Body of pancreas (tissue), 4 donors: ENCODE measurements around the gene ZFHX3. TPM values are rescaled to one million over a fixed set of nuclear protein-coding genes. Genes with fewer than 3 reads are reported as not detected.

Experiments used
- ATAC-seq: fragments of 150-250 bp; one replicate; pipeline ENCODE4 v1.9.1; 2016
- DNase-seq, 4 donors: peaks; one replicate each; pipeline ENCODE4 v3.0.0-alpha.2; 2019
- H3K27ac ChIP-seq, 4 donors: fragments of 200-600 bp; sonication (generic); 1 replicate in 3 of 4; 2 replicates in 1 of 4; pipeline versions ENCODE4 v1.5.1 to v1.6.1; 2016 to 2019; ENCODE audit warnings: mild to moderate bottlenecking in 1 of 4, mixed read lengths in 1 of 4, moderate library complexity in 1 of 4
- H3K27me3 ChIP-seq, 2 donors: fragments of 200-600 bp; sonication (generic); one replicate each; pipeline ENCODE4 v1.6.0; 2016; ENCODE audit warnings: mild to moderate bottlenecking in 1 of 2
- H3K36me3 ChIP-seq, 2 donors: fragments of 200-600 bp; sonication (generic); replicated peaks in 1 of 2; 2 replicates each; pipeline ENCODE4 v1.5.1; 2016; ENCODE audit warnings: low read depth in 2 of 2; ENCODE audit not compliant: insufficient read depth in 1 of 2
- H3K4me1 ChIP-seq: fragments of 200-600 bp; sonication (generic); one replicate; pipeline ENCODE4 v1.6.0; 2016
- H3K4me3 ChIP-seq, 2 donors: fragments of 200-600 bp; sonication (generic); 1 replicate in 1 of 2; 2 replicates in 1 of 2; pipeline ENCODE4 v1.5.1; 2016 to 2019
- H3K9me3 ChIP-seq, 3 donors: fragments of 200-600 bp; sonication (generic); 1 replicate in 2 of 3; 2 replicates in 1 of 3; pipeline ENCODE4 v1.5.1; 2016
- POLR2A ChIP-seq, 3 donors: fragments of 450-650 bp; IDR thresholded peaks; one replicate each; pipeline ENCODE4 v1.6.1; 2016; ENCODE audit warnings: antibody characterized with exemption in 3 of 3, mild to moderate bottlenecking in 2 of 3
- WGBS, 2 donors: methylation state at CpG; one replicate each; pipeline ENCODE4 v1.1.5; 2017; 5-methylcytosine and 5-hydroxymethylcytosine counted together
- intact Hi-C: fragments of 100-400 bp; cut with DNase I; formaldehyde crosslinking; loops from one replicate; pipeline ENCODE4 v1.15.1; 2023
- total RNA-seq, 2 donors: library from RNA; depleted of rRNA; stranded (reverse); fragments of >200 nt; gene quantifications; one replicate each; pipeline ENCODE4 v1.1.0, GENCODE V29; 2016
- TF ChIP-seq, protein P1 (sequence below), 7 experiments: fragments of 450-650 bp in 4 of 7; fragments of 200-600 bp in 3 of 7; sonication (generic) in 3 of 7; IDR thresholded peaks; one replicate each; pipeline ENCODE4 v1.5.1; 2016 to 2019; ENCODE audit warnings: antibody characterized with exemption in 7 of 7

The ZFHX3 gene
- total RNA-seq, 2 donors from 2014 or later, result 22.4 to 24.6 TPM

GRCh38 chr16:72947379-72948237 lies 100.3 kb downstream of the ZFHX3 start:
- TF ChIP-seq POLR2A (IDR thresholded peaks at IDR 0.05), result no peak
- TF ChIP-seq, protein P1, sequence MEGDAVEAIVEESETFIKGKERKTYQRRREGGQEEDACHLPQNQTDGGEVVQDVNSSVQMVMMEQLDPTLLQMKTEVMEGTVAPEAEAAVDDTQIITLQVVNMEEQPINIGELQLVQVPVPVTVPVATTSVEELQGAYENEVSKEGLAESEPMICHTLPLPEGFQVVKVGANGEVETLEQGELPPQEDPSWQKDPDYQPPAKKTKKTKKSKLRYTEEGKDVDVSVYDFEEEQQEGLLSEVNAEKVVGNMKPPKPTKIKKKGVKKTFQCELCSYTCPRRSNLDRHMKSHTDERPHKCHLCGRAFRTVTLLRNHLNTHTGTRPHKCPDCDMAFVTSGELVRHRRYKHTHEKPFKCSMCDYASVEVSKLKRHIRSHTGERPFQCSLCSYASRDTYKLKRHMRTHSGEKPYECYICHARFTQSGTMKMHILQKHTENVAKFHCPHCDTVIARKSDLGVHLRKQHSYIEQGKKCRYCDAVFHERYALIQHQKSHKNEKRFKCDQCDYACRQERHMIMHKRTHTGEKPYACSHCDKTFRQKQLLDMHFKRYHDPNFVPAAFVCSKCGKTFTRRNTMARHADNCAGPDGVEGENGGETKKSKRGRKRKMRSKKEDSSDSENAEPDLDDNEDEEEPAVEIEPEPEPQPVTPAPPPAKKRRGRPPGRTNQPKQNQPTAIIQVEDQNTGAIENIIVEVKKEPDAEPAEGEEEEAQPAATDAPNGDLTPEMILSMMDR (IDR thresholded peaks at IDR 0.05), result no peak
- no peak overlapping the region for H3K4me3 ChIP-seq
- H3K4me1 ChIP-seq, result peaks cover 50% of the 10 kb centered on the region
- DNase-seq (peak; percentile 50 to 70 (median 68)), ATAC-seq (peak; percentile 53)
- H3K9me3 ChIP-seq, result no peaks in the 10 kb centered on the region
- WGBS, 2 donors, result 43 to 44% methylated on average over 25 to 26 of the region's 26 CpGs
- H3K27me3 ChIP-seq, result no peaks in the 10 kb centered on the region
- H3K27ac ChIP-seq, result peak overlapping the region; percentile 59 to 79 (median 78)
- peaks cover 0 to 7% of the 10 kb centered on the region in 2 donors for H3K36me3 ChIP-seq
- intact Hi-C loops, result no loop called here

- intact Hi-C loops, result no loop called here
- peak overlapping the region; percentile 59 to 79 (median 78) for H3K27ac ChIP-seq
- TF ChIP-seq POLR2A (IDR thresholded peaks at IDR 0.05), result no peak
- no peaks in the 10 kb centered on the region for H3K27me3 ChIP-seq
- H3K36me3 ChIP-seq, result peaks cover 0 to 7% of the 10 kb centered on the region in 2 donors
- 10 to 21% methylated on average over 11 to 15 of the region's 15 CpGs for WGBS, 2 donors
- no peak overlapping the region for H3K4me3 ChIP-seq
- peak; percentile 84 to 94 (median 89) for DNase-seq
- ATAC-seq, result peak; percentile 92
- H3K9me3 ChIP-seq, result no peaks in the 10 kb centered on the region
- peaks cover 53% of the 10 kb centered on the region for H3K4me1 ChIP-seq
These were observed 101.3 kb downstream of the ZFHX3 start for GRCh38 chr16:72946474-72947194.

DNA sequence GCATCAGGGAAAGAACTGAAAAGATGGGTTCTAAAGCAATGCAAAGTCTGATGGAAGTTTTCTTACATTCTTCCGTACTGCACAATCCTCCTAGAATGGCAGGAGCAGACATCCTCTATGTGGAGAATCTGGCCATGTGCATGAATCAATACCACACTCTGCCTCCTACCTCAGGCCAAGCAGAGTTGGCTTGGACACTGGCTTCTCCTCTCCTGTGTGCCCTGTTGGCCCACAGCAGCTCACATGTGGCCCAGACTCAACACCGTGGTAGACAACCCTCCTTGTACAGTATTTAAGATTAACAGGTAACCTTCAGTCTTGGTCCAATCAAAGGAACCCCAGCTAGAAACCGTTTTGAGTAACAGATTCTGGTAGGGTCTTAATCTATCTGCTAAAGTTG lies 101.9 kb downstream of the ZFHX3 start:
- 20 to 26% methylated on average over 3 of the region's 3 CpGs for WGBS, 2 donors
- Histone ChIP-seq H3K36me3 (peaks cover 0 to 7% of the 10 kb centered on the region in 2 donors), H3K4me1 (peaks cover 53% of the 10 kb centered on the region), H3K27me3 (no peaks in the 10 kb centered on the region), H3K4me3 (no peak overlapping the region), H3K9me3 (no peaks in the 10 kb centered on the region), H3K27ac (peak overlapping the region; percentile 59 to 79 (median 78))
- ATAC-seq (peak; percentile 35), DNase-seq (peak in 2 of 4 donors; percentile 39 to 65)
- TF ChIP-seq, protein P1 (IDR thresholded peaks at IDR 0.05), result no peak
- no peak for TF ChIP-seq POLR2A (IDR thresholded peaks at IDR 0.05)
- intact Hi-C loops, result no loop called here

DNA sequence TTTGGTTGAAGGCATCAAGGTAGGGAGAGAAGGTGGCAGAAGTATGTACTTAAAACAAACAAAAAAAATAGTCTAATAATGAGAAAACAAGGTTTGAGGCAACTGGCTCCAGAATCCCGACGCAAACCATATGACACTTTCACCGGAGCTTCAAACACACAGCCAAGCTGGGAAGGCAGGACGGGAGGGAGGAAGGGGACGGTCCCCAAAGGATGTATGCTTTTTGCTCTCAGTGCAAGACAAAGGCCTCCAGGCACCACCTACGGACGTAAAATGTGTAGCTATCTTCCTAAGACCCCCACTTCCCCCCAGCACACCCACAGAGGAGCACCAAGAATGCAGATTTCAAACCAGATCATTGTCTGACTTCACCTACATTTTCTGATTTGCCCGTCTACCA lies 102.3 kb downstream of the ZFHX3 start:
- Histone ChIP-seq H3K36me3 (peaks cover 0 to 7% of the 10 kb centered on the region in 2 donors), H3K4me3 (no peak overlapping the region), H3K9me3 (no peaks in the 10 kb centered on the region), H3K27me3 (no peaks in the 10 kb centered on the region), H3K27ac (peak overlapping the region in 3 of 4 donors; percentile 78 to 79 (median 78)), H3K4me1 (peaks cover 57% of the 10 kb centered on the region)
- intact Hi-C loops, result no loop called here
- ATAC-seq (no peak), DNase-seq (no peak)
- WGBS, 2 donors, result 92 to 94% methylated on average over 8 of the region's 8 CpGs
- TF ChIP-seq POLR2A (IDR thresholded peaks at IDR 0.05), result no peak
- TF ChIP-seq, protein P1 (IDR thresholded peaks at IDR 0.05), result no peak
